Spleen (tissue), 7 donors: ENCODE results near the gene KRTAP25-1.

Experiments used
- CTCF ChIP-seq, 11 experiments: fragments of 200-600 bp in 7 of 11; fragments of 450-650 bp in 4 of 11; sonication (generic) in 4 of 11; IDR thresholded peaks in 8 of 11; conservative IDR thresholded peaks in 3 of 11; 1 replicate in 7 of 11; 2 replicates in 4 of 11; pipeline versions ENCODE4 v1.4.0 to v1.8.0; 2016 to 2021; ENCODE audit warnings: antibody characterized with exemption in 11 of 11, inconsistent platforms in 4 of 11, mild to moderate bottlenecking in 1 of 11
- POLR2A ChIP-seq, 3 donors: fragments of 450-650 bp; IDR thresholded peaks; one replicate each; pipeline ENCODE4 v1.5.1; 2017; ENCODE audit warnings: antibody characterized with exemption in 3 of 3, mild to moderate bottlenecking in 1 of 3
- POLR2AphosphoS5 ChIP-seq, 3 donors: sonication (generic); formaldehyde crosslinking; IDR thresholded peaks; one replicate each; pipeline ENCODE4 v1.5.1; 2017; ENCODE audit warnings: antibody characterized with exemption in 3 of 3
- donor health status: DM: no; HTN: no; CAD: no; lungs with moderate emphysema.
- donor health status: DM: no; HTN: no; CAD: no.
- donor health status: DM: no; HTN: no; CAD: no.

- TF ChIP-seq CTCF (IDR thresholded peaks at IDR 0.05 in 8 of 11, conservative IDR thresholded peaks at IDR 0.05 in 3 of 11) (no peak), POLR2AphosphoS5 (IDR thresholded peaks at IDR 0.05) (no peak), POLR2A (IDR thresholded peaks at IDR 0.05) (no peak)
Observed at GRCh38 chr21:30240661-30241060, 48.7 kb downstream of the KRTAP25-1 start.
